Endodermal cell (in vitro differentiated cells): ENCODE data around the gene CORO2B. TPM values are rescaled to one million over a fixed set of nuclear protein-coding genes. Genes with fewer than 3 reads are reported as not detected.

Source experiments
- DNase-seq: peaks from one replicate; pipeline ENCODE4 v3.0.0-alpha.2; 2017
- H3K27ac ChIP-seq: 2 replicates; pipeline ENCODE4 v1.5.1; 2013; ENCODE audit warnings: mild to moderate bottlenecking, low read depth, low read length, moderate library complexity
- H3K27me3 ChIP-seq: 2 replicates; pipeline ENCODE4 v1.6.1; 2013; ENCODE audit warnings: mild to moderate bottlenecking, low read length, moderate library complexity; ENCODE audit not compliant: insufficient read depth, control insufficient read depth, poor library complexity, severe bottlenecking
- H3K36me3 ChIP-seq: 2 replicates; pipeline ENCODE4 v1.7.0; 2013; ENCODE audit warnings: mild to moderate bottlenecking, low read length, moderate library complexity; ENCODE audit not compliant: control insufficient read depth, insufficient read depth
- H3K4me1 ChIP-seq: one replicate; pipeline ENCODE4 v1.7.0; 2013; ENCODE audit warnings: low read length; ENCODE audit not compliant: control insufficient read depth, insufficient read depth
- H3K4me3 ChIP-seq: 2 replicates; pipeline ENCODE4 v1.5.1; 2013; ENCODE audit warnings: mild to moderate bottlenecking, low read length, moderate library complexity
- H3K9ac ChIP-seq: 2 replicates; pipeline ENCODE4 v1.6.1; 2013; ENCODE audit warnings: mild to moderate bottlenecking, low read length, moderate library complexity; ENCODE audit not compliant: poor library complexity, severe bottlenecking; ENCODE audit errors: extremely low read depth
- H3K9me3 ChIP-seq: 2 replicates; pipeline ENCODE4 v1.6.1; 2013; ENCODE audit warnings: mild to moderate bottlenecking, low read length, moderate library complexity; ENCODE audit not compliant: control insufficient read depth
- H3K27ac Mint-ChIP-seq: 2 replicates; pipeline ENCODE4 v1.8.0; 2020; ENCODE audit warnings: mixed read lengths
- H3K27me3 Mint-ChIP-seq: 2 replicates; pipeline ENCODE4 v1.8.0; 2021; ENCODE audit warnings: mild to moderate bottlenecking, mixed read lengths; ENCODE audit not compliant: insufficient read depth
- H3K36me3 Mint-ChIP-seq: 2 replicates; pipeline ENCODE4 v1.8.0; 2020; ENCODE audit warnings: low read depth, mixed read lengths
- H3K4me1 Mint-ChIP-seq: 2 replicates; pipeline ENCODE4 v1.8.0; 2020; ENCODE audit warnings: mixed read lengths
- H3K4me3 Mint-ChIP-seq: 2 replicates; pipeline ENCODE4 v1.8.0; 2020; ENCODE audit warnings: mild to moderate bottlenecking, moderate library complexity, mixed read lengths
- H3K9me3 Mint-ChIP-seq: 2 replicates; pipeline ENCODE4 v1.8.0; 2020; ENCODE audit warnings: mild to moderate bottlenecking, mixed read lengths
- CTCF ChIP-seq: fragments of 200-600 bp; sonication (generic); conservative IDR thresholded peaks from 2 replicates; pipeline ENCODE4 v1.5.0; 2021; ENCODE audit warnings: antibody characterized with exemption, mild to moderate bottlenecking
- WGBS, 2 experiments: methylation state at CpG; one replicate each; pipeline versions ENCODE4 v1.1.5 to v1.1.7; 2013; ENCODE audit warnings: missing lambda C conversion rate in 2 of 2, mixed read lengths in 1 of 2; ENCODE audit not compliant: insufficient coverage in 1 of 2, insufficient read length in 1 of 2; 5-methylcytosine and 5-hydroxymethylcytosine counted together
- total RNA-seq, 2 donors: library from RNA; stranded (reverse); fragmentation: NEBNext Ultra II Directional in 1 of 2; extraction: Animal tissue kit (Norgen Biotek cat#: 25700) in 1 of 2; gene quantifications; 2 replicates in 1 of 2; 3 replicates in 1 of 2; pipeline ENCODE4 v1.2.1, GENCODE V29; 2021

Gene CORO2B
- total RNA-seq, 2 donors from 2014 or later = 1.1 to 1.2 TPM

- H3K36me3 ChIP-seq = no peaks in the 10 kb centered on the region
- no peaks in the 10 kb centered on the region for H3K9me3 ChIP-seq
- H3K27ac ChIP-seq = no peak overlapping the region
- no peaks in the 10 kb centered on the region for H3K4me1 Mint-ChIP-seq
- no peak overlapping the region for H3K9ac ChIP-seq
- H3K27me3 Mint-ChIP-seq = peaks cover 18% of the 10 kb centered on the region
- H3K36me3 Mint-ChIP-seq = no peaks in the 10 kb centered on the region
- no peaks in the 10 kb centered on the region for H3K27me3 ChIP-seq
- H3K9me3 Mint-ChIP-seq = no peaks in the 10 kb centered on the region
- 69% methylated on average over 5 of the region's 5 CpGs; no CpG with 5 or more reads in 1 of the 2 experiments for WGBS, 2 experiments
- H3K4me3 ChIP-seq = no peak overlapping the region
- no peak overlapping the region for H3K4me3 Mint-ChIP-seq
- H3K4me1 ChIP-seq = no peaks in the 10 kb centered on the region
- no peak overlapping the region for H3K27ac Mint-ChIP-seq
- DNase-seq = no peak
- no peak for TF ChIP-seq CTCF
These were observed 27.5 kb upstream of the CORO2B start for GRCh38 chr15:68551296-68551635.

- H3K4me3 ChIP-seq = no peak overlapping the region
- Mint-ChIP-seq H3K4me3 (no peak overlapping the region), H3K27me3 (peaks cover 27% of the 10 kb centered on the region), H3K9me3 (no peaks in the 10 kb centered on the region), H3K27ac (no peak overlapping the region), H3K36me3 (no peaks in the 10 kb centered on the region), H3K4me1 (no peaks in the 10 kb centered on the region)
- no peaks in the 10 kb centered on the region for H3K4me1 ChIP-seq
- H3K36me3 ChIP-seq = no peaks in the 10 kb centered on the region
- no peak overlapping the region for H3K27ac ChIP-seq
- DNase-seq = no peak
- H3K9ac ChIP-seq = no peak overlapping the region
- H3K27me3 ChIP-seq = peaks cover 5% of the 10 kb centered on the region
- no peak for TF ChIP-seq CTCF
- WGBS, 2 experiments = 71 to 84% methylated on average over 4 to 6 of the region's 6 CpGs
- no peaks in the 10 kb centered on the region for H3K9me3 ChIP-seq
These were observed 26.4 kb upstream of the CORO2B start for GRCh38 chr15:68552344-68552743.

- DNase-seq = no peak
- peaks cover 28% of the 10 kb centered on the region for H3K27me3 Mint-ChIP-seq
- H3K4me1 Mint-ChIP-seq = no peaks in the 10 kb centered on the region
- H3K4me1 ChIP-seq = no peaks in the 10 kb centered on the region
- H3K36me3 Mint-ChIP-seq = no peaks in the 10 kb centered on the region
- 79 to 84% methylated on average over 3 to 6 of the region's 6 CpGs for WGBS, 2 experiments
- no peak overlapping the region for H3K4me3 ChIP-seq
- no peaks in the 10 kb centered on the region for H3K36me3 ChIP-seq
- H3K9ac ChIP-seq = no peak overlapping the region
- H3K4me3 Mint-ChIP-seq = no peak overlapping the region
- H3K9me3 ChIP-seq = no peaks in the 10 kb centered on the region
- TF ChIP-seq CTCF = no peak
- no peaks in the 10 kb centered on the region for H3K9me3 Mint-ChIP-seq
- no peak overlapping the region for H3K27ac Mint-ChIP-seq
- no peak overlapping the region for H3K27ac ChIP-seq
- peaks cover 5% of the 10 kb centered on the region for H3K27me3 ChIP-seq
These were observed 26.0 kb upstream of the CORO2B start for GRCh38 chr15:68552773-68553172.
